Mesenchymal stem cell (in vitro differentiated cells and primary cell): ENCODE results near the gene ENG.

Source experiments
- DNase-seq: peaks from one replicate; pipeline ENCODE4 v3.0.0-alpha.2; 2013
- H2AFZ ChIP-seq: one replicate; pipeline ENCODE4 v1.6.1; 2013; ENCODE audit warnings: low read depth, mild to moderate bottlenecking, control low read depth, inconsistent platforms, low read length, moderate library complexity
- H2AK5ac ChIP-seq: 2 replicates; pipeline ENCODE4 v1.6.1; 2013; ENCODE audit warnings: low read length, moderate library complexity, mild to moderate bottlenecking, inconsistent platforms; ENCODE audit not compliant: severe bottlenecking
- H2BK120ac ChIP-seq: one replicate; pipeline ENCODE4 v1.6.1; 2013; ENCODE audit warnings: low read depth, mild to moderate bottlenecking, inconsistent platforms, low read length, moderate library complexity
- H2BK12ac ChIP-seq, 2 experiments: one replicate each; pipeline ENCODE4 v1.6.1; 2013; ENCODE audit warnings: inconsistent platforms in 2 of 2, low read length in 2 of 2, mild to moderate bottlenecking in 2 of 2, moderate library complexity in 2 of 2, control low read depth in 1 of 2
- H2BK15ac ChIP-seq: one replicate; pipeline ENCODE4 v1.6.1; 2013; ENCODE audit warnings: mild to moderate bottlenecking, low read depth, inconsistent platforms; ENCODE audit not compliant: poor library complexity, severe bottlenecking
- H2BK5ac ChIP-seq: 2 replicates; pipeline ENCODE4 v1.6.1; 2013; ENCODE audit warnings: low read depth, mild to moderate bottlenecking, low read length, control low read depth, inconsistent platforms; ENCODE audit not compliant: poor library complexity, severe bottlenecking
- H3K14ac ChIP-seq, 2 experiments: one replicate each; pipeline ENCODE4 v1.6.1; 2013; ENCODE audit warnings: inconsistent platforms in 2 of 2, low read length in 2 of 2, control low read depth in 1 of 2, mild to moderate bottlenecking in 1 of 2, moderate library complexity in 1 of 2
- H3K18ac ChIP-seq, 2 experiments: one replicate each; pipeline ENCODE4 v1.6.1; 2013; ENCODE audit warnings: inconsistent platforms in 2 of 2, low read length in 2 of 2, control low read depth in 1 of 2, low read depth in 1 of 2, mild to moderate bottlenecking in 1 of 2
- H3K23ac ChIP-seq, 2 experiments: one replicate each; pipeline ENCODE4 v1.6.1; 2013; ENCODE audit warnings: inconsistent platforms in 2 of 2, low read length in 2 of 2, mild to moderate bottlenecking in 2 of 2, moderate library complexity in 2 of 2, control low read depth in 1 of 2
- H3K27ac ChIP-seq: 2 replicates; pipeline ENCODE4 v1.5.1; 2013; ENCODE audit warnings: mild to moderate bottlenecking, moderate library complexity, low read length, control low read depth, inconsistent platforms; ENCODE audit not compliant: poor library complexity, severe bottlenecking
- H3K27me3 ChIP-seq, 2 experiments: 2 replicates each; pipeline versions ENCODE4 v1.6.1 to v1.7.0; 2013; ENCODE audit warnings: low read length in 2 of 2, mild to moderate bottlenecking in 2 of 2, moderate library complexity in 2 of 2, control low read depth in 1 of 2, inconsistent platforms in 1 of 2; ENCODE audit not compliant: control insufficient read depth in 1 of 2, insufficient read depth in 1 of 2
- H3K36me3 ChIP-seq, 2 experiments: 2 replicates each; pipeline versions ENCODE4 v1.6.1 to v1.7.0; 2013; ENCODE audit warnings: low read length in 2 of 2, control low read depth in 1 of 2, inconsistent platforms in 1 of 2, low read depth in 1 of 2, mild to moderate bottlenecking in 1 of 2; ENCODE audit not compliant: insufficient read depth in 2 of 2, control insufficient read depth in 1 of 2
- H3K4ac ChIP-seq, 2 experiments: one replicate each; pipeline ENCODE4 v1.6.1; 2013; ENCODE audit warnings: inconsistent platforms in 2 of 2, low read length in 2 of 2, mild to moderate bottlenecking in 2 of 2, moderate library complexity in 2 of 2, control low read depth in 1 of 2, low read depth in 1 of 2
- H3K4me1 ChIP-seq: 2 replicates; pipeline ENCODE4 v1.6.1; 2013; ENCODE audit warnings: low read depth, low read length, control low read depth; ENCODE audit not compliant: control insufficient read depth, insufficient read depth
- H3K4me2 ChIP-seq: 2 replicates; pipeline ENCODE4 v1.6.1; 2013; ENCODE audit warnings: low read length, mild to moderate bottlenecking, inconsistent platforms; ENCODE audit not compliant: poor library complexity, severe bottlenecking
- H3K4me3 ChIP-seq, 2 experiments: 2 replicates each; pipeline versions ENCODE4 v1.5.1 to v1.7.0; 2013; ENCODE audit warnings: low read length in 2 of 2, mild to moderate bottlenecking in 2 of 2, control low read depth in 1 of 2, low read depth in 1 of 2; ENCODE audit not compliant: insufficient read depth in 1 of 2
- H3K79me1 ChIP-seq: replicated peaks from 2 replicates; pipeline ENCODE4 v1.6.1; 2013; ENCODE audit warnings: mild to moderate bottlenecking, control low read depth, low read length, inconsistent platforms; ENCODE audit not compliant: poor library complexity, severe bottlenecking
- H3K9ac ChIP-seq: 2 replicates; pipeline ENCODE4 v1.7.0; 2013; ENCODE audit warnings: mild to moderate bottlenecking, low read length, moderate library complexity
- H3K9me3 ChIP-seq: 2 replicates; pipeline ENCODE4 v1.7.0; 2013; ENCODE audit warnings: mild to moderate bottlenecking, low read length; ENCODE audit not compliant: control insufficient read depth
- H4K8ac ChIP-seq: one replicate; pipeline ENCODE4 v1.6.1; 2013; ENCODE audit warnings: inconsistent platforms, mild to moderate bottlenecking, low read length, moderate library complexity
- H4K91ac ChIP-seq: one replicate; pipeline ENCODE4 v1.6.1; 2013; ENCODE audit warnings: mild to moderate bottlenecking, low read length, inconsistent platforms
- WGBS: methylation state at CpG from one replicate; pipeline ENCODE4 v1.1.7; 2013; ENCODE audit warnings: mixed read lengths; 5-methylcytosine and 5-hydroxymethylcytosine counted together

Gene ENG

DNA sequence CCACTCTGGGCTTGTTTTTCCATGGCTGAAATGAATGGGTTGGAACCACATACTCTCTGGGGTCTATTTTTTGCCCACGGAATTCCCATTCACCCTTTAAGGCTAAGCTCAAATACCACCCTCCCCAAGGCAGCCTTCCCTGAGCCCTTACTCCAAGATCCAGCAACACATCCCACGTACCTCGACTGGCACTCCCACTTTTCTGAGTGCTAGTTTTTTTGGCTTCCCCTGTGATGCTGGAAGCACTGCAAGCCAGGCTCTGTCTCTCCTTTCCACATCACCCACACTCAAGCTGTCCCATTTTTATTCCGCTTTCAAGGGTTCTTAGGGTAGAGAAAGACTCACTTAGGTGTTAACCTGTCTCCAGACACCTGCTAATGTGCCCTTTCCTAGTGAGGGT lies 38.9 kb upstream of the ENG start:
- Histone ChIP-seq H3K14ac (no peak overlapping the region), H3K4ac (no peak overlapping the region), H3K79me1 (peaks cover 45% of the 10 kb centered on the region), H3K4me2 (no peak overlapping the region), H3K18ac (no peak overlapping the region), H2BK12ac (no peak overlapping the region), H3K23ac (no peak overlapping the region), H2BK15ac (no peak overlapping the region), H2BK120ac (no peak overlapping the region), H3K4me3 (no peak overlapping the region), H3K27me3 (no peaks in the 10 kb centered on the region), H3K9ac (no peak overlapping the region), H3K4me1 (peaks cover 17% of the 10 kb centered on the region), H3K9me3 (no peaks in the 10 kb centered on the region), H4K91ac (no peak overlapping the region), H3K36me3 (peaks cover 63 to 78% of the 10 kb centered on the region in 2 experiments), H3K27ac (no peak overlapping the region), H4K8ac (no peak overlapping the region), H2AK5ac (no peak overlapping the region), H2AFZ (no peak overlapping the region), H2BK5ac (no peak overlapping the region)
- WGBS: 100% methylated on average over 4 of the region's 4 CpGs
- DNase-seq: no peak

DNA sequence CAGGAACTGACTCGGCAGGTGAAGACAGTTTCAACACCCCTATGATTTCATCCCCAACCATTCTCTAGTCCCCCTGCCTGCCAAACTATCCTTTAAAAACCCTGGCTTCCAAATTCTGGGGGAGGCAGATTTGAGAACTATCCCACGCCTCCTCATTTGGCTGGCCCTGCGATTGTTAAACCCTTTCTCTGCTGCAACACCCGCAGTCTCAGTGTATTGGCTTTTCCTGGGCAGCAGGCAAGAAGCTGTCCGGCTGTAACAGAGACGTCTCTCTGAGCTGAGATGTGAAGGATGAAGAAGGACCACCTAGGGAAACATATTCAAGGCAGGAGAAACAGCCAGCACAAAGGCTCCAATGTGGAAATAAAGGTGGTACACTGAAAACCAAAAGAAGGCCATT lies 38.4 kb upstream of the ENG start:
- Histone ChIP-seq H3K9me3 (no peaks in the 10 kb centered on the region), H3K23ac (no peak overlapping the region), H3K9ac (no peak overlapping the region), H2BK15ac (no peak overlapping the region), H2BK120ac (no peak overlapping the region), H4K8ac (no peak overlapping the region), H3K4me2 (no peak overlapping the region), H3K27ac (no peak overlapping the region), H2BK5ac (no peak overlapping the region), H3K14ac (no peak overlapping the region), H3K18ac (no peak overlapping the region), H3K79me1 (peaks cover 45% of the 10 kb centered on the region), H3K4me3 (no peak overlapping the region), H3K4ac (no peak overlapping the region), H3K36me3 (peaks cover 66 to 80% of the 10 kb centered on the region in 2 experiments), H2AFZ (no peak overlapping the region), H2BK12ac (no peak overlapping the region), H2AK5ac (no peak overlapping the region), H3K4me1 (peaks cover 15% of the 10 kb centered on the region), H3K27me3 (no peaks in the 10 kb centered on the region), H4K91ac (no peak overlapping the region)
- DNase-seq: no peak
- 96% methylated on average over 6 of the region's 6 CpGs for WGBS

DNA sequence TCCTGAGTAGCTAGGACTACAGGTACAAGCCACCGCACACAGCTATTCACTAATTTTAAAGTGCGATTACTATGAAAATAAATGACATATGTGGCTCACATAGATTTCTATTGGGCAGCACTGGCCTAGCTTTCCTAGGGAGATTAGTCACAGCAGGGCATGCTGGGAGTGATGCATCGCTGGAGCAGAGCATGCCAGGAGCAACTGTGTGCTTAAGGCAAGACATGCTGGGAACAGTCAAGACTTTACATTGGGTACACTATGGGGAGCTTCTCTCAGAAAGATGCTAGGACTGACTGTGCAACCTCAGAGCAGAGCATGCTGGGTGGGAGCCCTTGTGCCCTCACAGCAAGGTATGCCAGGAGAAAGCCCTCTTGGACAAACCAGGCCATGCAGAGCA lies 35.6 kb upstream of the ENG start:
- no peak overlapping the region for H2AK5ac ChIP-seq
- H3K14ac ChIP-seq: no peak overlapping the region
- DNase-seq: no peak
- H3K4me2 ChIP-seq: no peak overlapping the region
- no peak overlapping the region for H3K27ac ChIP-seq
- H3K18ac ChIP-seq: no peak overlapping the region
- H2BK15ac ChIP-seq: no peak overlapping the region
- no peak overlapping the region for H4K91ac ChIP-seq
- H3K79me1 ChIP-seq: peaks cover 39% of the 10 kb centered on the region
- no peak overlapping the region for H3K9ac ChIP-seq
- H2BK12ac ChIP-seq: no peak overlapping the region
- H3K4ac ChIP-seq: no peak overlapping the region
- H3K9me3 ChIP-seq: no peaks in the 10 kb centered on the region
- no peak overlapping the region for H4K8ac ChIP-seq
- H3K4me1 ChIP-seq: peaks cover 13% of the 10 kb centered on the region
- H3K4me3 ChIP-seq: no peak overlapping the region
- WGBS: 98% methylated on average over 3 of the region's 3 CpGs
- H2AFZ ChIP-seq: no peak overlapping the region
- H2BK120ac ChIP-seq: no peak overlapping the region
- H3K36me3 ChIP-seq: peaks cover 71 to 87% of the 10 kb centered on the region in 2 experiments
- no peak overlapping the region for H3K23ac ChIP-seq
- H2BK5ac ChIP-seq: no peak overlapping the region
- no peaks in the 10 kb centered on the region for H3K27me3 ChIP-seq

DNA sequence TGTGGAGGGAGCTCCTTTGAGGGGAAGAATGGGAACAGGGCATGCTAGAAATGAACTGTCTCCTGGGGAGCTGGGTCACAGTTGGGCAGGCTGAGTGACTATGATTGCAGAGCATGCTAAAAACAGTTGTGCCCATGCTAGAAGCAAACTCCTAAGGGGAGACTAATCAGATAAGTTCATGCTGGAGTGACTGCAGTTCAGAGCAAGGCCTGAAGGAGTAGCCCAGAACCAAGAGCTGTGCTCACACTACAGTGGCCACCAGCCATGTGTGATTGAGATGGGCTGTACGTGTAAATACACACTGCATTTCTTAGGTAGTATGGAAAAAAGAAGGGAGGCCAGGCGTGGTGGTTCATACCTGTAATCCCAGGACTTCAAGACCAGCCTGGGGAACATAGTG lies 33.3 kb upstream of the ENG start:
- H4K8ac ChIP-seq: no peak overlapping the region
- no peak overlapping the region for H2BK120ac ChIP-seq
- no peak overlapping the region for H2BK5ac ChIP-seq
- no peak overlapping the region for H2AFZ ChIP-seq
- H3K79me1 ChIP-seq: peaks cover 20% of the 10 kb centered on the region
- H3K4me2 ChIP-seq: no peak overlapping the region
- H3K9me3 ChIP-seq: no peaks in the 10 kb centered on the region
- WGBS: 100% methylated on average over 2 of the region's 2 CpGs
- H3K4me3 ChIP-seq: no peak overlapping the region
- no peaks in the 10 kb centered on the region for H3K27me3 ChIP-seq
- H3K4me1 ChIP-seq: peaks cover 26% of the 10 kb centered on the region
- no peak for DNase-seq
- H3K27ac ChIP-seq: no peak overlapping the region
- no peak overlapping the region for H3K9ac ChIP-seq
- peaks cover 65 to 79% of the 10 kb centered on the region in 2 experiments for H3K36me3 ChIP-seq
- no peak overlapping the region for H3K23ac ChIP-seq
- H3K4ac ChIP-seq: no peak overlapping the region
- no peak overlapping the region for H3K18ac ChIP-seq
- no peak overlapping the region for H4K91ac ChIP-seq
- peak overlapping the region in 1 of 2 experiments; percentile 19 for H3K14ac ChIP-seq
- no peak overlapping the region for H2BK15ac ChIP-seq
- no peak overlapping the region for H2BK12ac ChIP-seq
- no peak overlapping the region for H2AK5ac ChIP-seq
